H1 (cell line): ENCODE results near the gene SEZ6. TPM values are rescaled to one million over a fixed set of nuclear protein-coding genes. Genes with fewer than 3 reads are reported as not detected.

ENCODE experiments used
- ASH2L ChIP-seq: fragments of 200-600, 300-600 bp; sonication (generic); IDR thresholded peaks from one replicate; pipeline ENCODE4 v1.7.1; 2017; ENCODE audit warnings: low read length
- BRCA1 ChIP-seq: IDR thresholded peaks from 2 replicates; pipeline ENCODE4 v1.6.1; 2012; ENCODE audit warnings: low read depth, low read length, improper control_type of control experiment
- CTCF ChIP-seq, 3 experiments: IDR thresholded peaks; 1 replicate in 2 of 3; 2 replicates in 1 of 3; pipeline versions ENCODE4 v1.5.1 to v1.6.1; 2011; ENCODE audit warnings: low read length in 3 of 3, mild to moderate bottlenecking in 3 of 3, inconsistent platforms in 2 of 3, low read depth in 1 of 3, moderate library complexity in 1 of 3; ENCODE audit not compliant: insufficient read depth in 1 of 3; ENCODE audit errors: control extremely low read depth in 1 of 3
- MAX ChIP-seq: IDR thresholded peaks from 2 replicates; pipeline ENCODE4 v1.6.1; 2012; ENCODE audit warnings: inconsistent platforms
- POLR2A ChIP-seq, 2 experiments: IDR thresholded peaks; 1 replicate in 1 of 2; 2 replicates in 1 of 2; pipeline ENCODE4 v1.6.1; 2011; ENCODE audit warnings: low read depth in 2 of 2, low read length in 2 of 2, mild to moderate bottlenecking in 2 of 2; ENCODE audit errors: control extremely low read depth in 1 of 2
- RNF2 ChIP-seq: fragments of 200-900, 300-1000 bp; sonication (generic); IDR thresholded peaks from 2 replicates; pipeline ENCODE4 v1.7.1; 2016; ENCODE audit warnings: borderline replicate concordance, low read depth, mild to moderate bottlenecking, antibody characterized with exemption, low read length; ENCODE audit not compliant: poor library complexity, severe bottlenecking; ENCODE audit errors: missing control alignments
- SP1 ChIP-seq: IDR thresholded peaks from 2 replicates; pipeline ENCODE4 v1.6.1; 2011; ENCODE audit warnings: low read depth, low read length
- polyA plus RNA-seq, 7 experiments: library from polyadenylated mRNA; depleted of rRNA in 3 of 7; stranded (reverse) in 5 of 7; unstranded in 2 of 7; fragments of >200 nt in 5 of 7; fragments of 200-250 nt in 2 of 7; gene quantifications; 1 replicate in 5 of 7; 2 replicates in 1 of 7; 4 replicates in 1 of 7; pipeline versions ENCODE4 v1.2.1 to v1.2.3, GENCODE V29; 2011 to 2013; ENCODE audit warnings: missing spikeins in 2 of 7, mixed read lengths in 2 of 7
- total RNA-seq: library from RNA; stranded (reverse); fragmentation: NEBNext Ultra II Directional; extraction: Animal tissue kit (Norgen Biotek cat#: 25700); gene quantifications from 2 replicates; pipeline ENCODE4 v1.2.1, GENCODE V29; 2021

SEZ6 gene
- total and polyA plus RNA-seq, 2 of the 8 experiments (the other 6 are each of a cell fraction or from before 2014, with no cell fraction given) = 6.9 to 16.1 TPM

- TF ChIP-seq CTCF (IDR thresholded peaks at IDR 0.05; ENCODE audit: control extremely low read depth in 1 of 3, insufficient read depth in 1 of 3, low read depth in 1 of 3, low read length in 3 of 3) (no peak), RNF2 (no peak), ASH2L (no peak), POLR2A (IDR thresholded peaks at IDR 0.05; ENCODE audit: control extremely low read depth in 1 of 2, low read depth in 2 of 2, low read length in 2 of 2) (no peak; a peak in 1 of 3 replicates), BRCA1 (no peak), MAX (no peak), SP1 (no peak)
Measured at GRCh38 chr17:28912938-28913333, 92.9 kb downstream of the SEZ6 start (continued).
